GM18526 (cell line): Measurements from ENCODE around the gene KIF14.

ENCODE experiments used
- POLR2A ChIP-seq: IDR thresholded peaks from 3 replicates; pipeline ENCODE4 v1.6.1; 2011; ENCODE audit not compliant: insufficient read length; ENCODE audit errors: extremely low read depth

KIF14 gene

DNA sequence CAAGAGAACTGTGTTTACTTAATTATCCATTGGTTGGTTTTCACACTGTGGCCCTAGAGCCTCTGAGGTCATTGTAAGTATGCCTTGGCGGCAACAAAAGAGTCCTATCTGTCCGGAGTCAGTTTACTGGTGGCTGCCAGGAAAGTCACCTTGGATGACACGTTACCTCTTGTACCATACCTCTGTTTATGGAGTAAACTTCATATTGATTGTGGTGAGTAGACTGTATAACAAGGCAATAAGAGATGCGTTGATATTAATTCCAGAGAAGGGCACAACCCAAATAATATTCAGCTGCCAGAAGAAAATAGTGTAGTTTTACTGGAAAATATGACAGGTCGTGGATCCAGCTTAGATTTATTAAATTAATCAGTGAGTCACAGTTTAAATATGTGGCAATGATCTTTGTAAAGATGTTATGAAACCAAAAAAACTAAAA lies 20.4 kb upstream of the KIF14 start:
- no peak for TF ChIP-seq POLR2A

DNA sequence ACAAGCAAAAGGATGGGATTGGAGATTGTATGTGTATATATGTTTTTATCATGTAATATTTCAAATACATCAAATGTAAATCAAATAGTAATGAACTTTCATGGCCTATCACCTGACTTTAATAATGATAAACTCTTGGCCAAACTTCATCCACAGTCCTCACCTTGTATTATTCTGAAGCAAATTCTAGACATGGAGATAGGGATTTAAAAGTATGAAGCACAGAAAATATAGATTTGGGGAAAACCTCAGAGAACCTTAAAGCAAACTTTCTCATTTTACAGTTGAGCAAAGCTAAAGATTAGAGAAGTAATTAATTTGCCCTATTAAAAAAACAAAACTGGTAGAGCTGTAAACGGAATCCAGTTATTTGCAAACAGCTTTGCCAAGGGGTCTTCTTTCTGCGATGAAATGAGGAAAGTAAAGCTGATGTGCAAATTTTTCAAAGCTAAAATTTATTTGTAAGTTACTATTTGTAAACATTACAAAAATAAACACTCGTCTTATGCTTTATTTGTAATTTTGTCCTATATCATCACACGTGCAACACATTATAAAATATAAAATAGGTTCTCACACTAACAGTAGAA lies 19.9 kb upstream of the KIF14 start:
- TF ChIP-seq POLR2A, result no peak

DNA sequence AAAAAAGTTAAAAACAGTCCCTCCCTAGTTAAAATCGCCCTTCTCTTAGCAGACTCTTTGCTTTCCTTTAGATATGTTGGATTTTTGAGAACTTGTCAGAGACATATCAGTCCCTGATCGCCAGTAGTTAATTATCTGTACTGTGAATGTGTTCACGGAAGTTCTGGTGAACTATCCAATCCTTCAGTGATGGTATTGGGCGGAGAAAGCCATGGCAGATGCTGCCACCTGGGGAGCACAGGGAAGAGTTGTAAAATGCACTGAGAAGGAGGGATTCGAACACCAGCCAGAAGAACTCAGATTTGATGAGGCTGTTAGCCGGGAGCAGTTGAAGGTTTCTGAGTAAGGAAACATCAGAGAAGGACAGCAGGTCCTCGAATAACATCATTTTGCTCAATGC lies 17.5 kb upstream of the KIF14 start:
- TF ChIP-seq POLR2A, result no peak

DNA sequence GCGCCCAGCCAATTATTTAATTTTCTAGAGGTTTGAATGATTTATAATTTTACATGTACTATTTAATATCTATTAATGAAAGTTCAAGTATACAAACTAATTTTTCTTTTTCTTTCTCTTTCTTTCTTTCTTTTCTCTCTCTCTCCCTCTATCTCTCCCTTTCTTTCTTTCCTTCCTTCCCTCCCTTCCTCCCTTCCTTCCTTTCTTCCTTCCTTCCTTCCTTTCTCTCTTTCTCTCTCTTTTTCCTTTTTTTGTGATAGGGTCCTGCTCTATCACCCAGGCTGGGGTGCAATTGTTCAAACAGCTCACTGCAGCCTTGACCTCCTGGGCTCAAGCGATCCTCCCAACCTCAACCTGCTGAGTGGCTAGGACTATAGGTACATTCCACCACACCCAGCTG lies 16.1 kb upstream of the KIF14 start:
- TF ChIP-seq POLR2A, result no peak

DNA sequence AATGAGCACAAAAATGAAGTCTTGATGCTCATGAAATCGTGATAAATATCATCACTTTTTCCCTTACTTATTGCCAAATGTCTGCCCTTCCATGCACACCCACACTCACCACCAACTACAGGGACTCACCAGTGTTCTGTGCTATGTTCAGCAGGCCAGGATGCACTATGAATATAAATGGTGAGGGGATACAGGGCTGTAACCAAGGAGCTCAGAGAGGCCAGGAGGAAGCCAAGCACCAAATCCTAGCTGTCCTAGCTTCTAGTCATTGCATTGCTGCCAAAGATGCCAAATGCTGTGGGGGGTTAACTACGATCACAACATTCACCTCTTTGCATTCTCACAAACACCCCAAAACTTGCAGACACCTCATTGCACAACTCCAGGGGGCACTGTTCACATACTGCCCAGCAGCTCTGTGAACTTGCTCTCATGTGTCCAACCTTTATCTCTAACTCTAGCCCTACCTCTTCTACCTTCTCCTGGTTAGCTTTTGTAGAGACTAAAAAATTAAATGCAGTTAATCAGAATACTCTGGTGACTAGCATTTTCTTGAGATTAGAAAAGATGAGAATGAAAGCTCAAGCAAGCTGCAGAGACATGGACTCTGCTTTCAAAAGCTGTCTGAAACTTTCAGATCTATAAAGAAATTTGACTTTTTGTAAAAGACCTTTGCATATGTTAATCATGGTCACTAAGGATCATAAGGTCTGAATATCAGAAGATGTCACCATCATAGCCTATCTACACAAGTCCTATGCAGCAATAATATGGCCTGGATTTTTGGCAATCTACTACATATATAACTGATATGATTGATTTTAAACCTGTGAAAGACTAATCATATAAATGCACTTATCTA lies 13.9 kb upstream of the KIF14 start:
- TF ChIP-seq POLR2A, result no peak

DNA sequence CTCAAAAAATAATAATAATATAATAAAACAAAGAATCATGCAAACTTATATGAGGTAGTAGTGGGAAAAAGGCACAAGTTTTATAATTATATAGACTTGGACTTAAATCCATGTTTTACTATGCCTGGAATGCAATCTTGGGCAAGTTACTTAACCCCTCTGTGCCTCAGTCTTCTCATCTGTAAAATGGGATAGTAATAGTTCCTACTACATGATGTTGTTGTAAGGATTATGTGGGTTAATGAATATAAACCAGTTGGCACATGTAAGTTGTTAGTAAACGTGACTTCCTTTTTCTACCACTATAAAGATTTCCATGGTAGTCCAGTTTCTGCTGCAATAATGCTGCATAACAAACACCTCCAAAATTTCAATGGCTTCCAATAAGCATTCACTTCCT lies 10.8 kb upstream of the KIF14 start:
- no peak for TF ChIP-seq POLR2A

DNA sequence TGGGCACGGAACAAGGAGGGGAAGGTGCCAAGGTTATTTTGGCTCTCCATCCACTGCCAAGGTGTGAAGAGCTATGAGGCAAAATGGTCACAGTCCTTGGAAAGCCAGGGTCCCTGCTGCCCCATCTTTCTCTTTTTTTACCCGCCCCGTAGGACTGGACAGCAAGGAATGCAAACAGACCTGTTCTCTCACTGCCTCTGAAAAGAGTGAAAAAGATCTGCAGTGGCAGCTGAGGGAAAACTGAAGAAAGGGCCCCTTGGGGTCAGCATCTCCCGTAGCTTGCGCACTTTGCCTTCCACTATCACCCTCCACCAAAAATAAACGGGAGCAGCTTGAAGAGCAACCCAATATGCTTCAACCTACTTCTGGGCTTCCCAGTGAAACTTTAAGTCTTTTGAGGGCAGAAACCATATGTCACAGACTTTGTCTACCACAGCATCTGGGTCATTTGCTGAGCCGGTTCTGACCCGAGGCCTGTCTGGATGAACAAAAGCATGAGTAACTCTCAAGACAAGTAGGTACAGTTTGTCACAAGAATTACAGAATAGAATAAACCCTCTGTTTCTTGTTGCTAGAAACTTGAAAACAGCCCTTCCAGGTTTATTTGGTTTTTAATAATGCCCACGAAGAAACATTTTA lies 9.4 kb upstream of the KIF14 start:
- TF ChIP-seq POLR2A, result no peak

DNA sequence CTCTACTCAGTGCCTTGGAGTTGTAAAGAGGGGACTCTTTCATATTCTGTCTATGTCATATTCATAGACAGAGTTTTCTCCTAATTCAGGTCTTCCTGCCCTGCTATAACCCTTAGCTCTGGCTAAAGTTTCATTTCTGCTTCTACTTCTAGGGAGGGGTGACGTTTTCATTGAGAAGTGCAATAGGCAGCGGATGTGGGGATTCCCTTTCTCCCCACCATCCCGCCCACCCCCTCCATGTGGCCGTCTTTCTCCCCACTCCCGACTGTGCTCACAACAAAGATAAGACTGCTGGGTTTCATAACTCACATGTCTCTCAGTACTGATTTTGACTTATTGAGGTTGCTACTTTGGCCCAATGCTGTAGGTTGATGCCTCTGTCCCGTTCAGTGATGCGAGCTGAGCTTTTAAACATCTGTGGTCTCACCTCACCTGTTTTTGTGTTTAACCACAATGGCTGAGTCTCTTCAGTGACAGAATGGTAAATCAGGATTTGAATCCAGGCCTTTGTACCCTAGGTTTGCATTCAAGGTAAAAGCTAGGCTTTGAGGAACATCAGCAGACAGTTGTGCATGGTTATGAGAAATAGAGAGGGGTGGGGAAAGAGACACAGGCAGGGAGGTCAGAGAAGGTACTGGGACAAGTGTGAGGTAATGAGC lies 7.8 kb upstream of the KIF14 start:
- TF ChIP-seq POLR2A, result no peak

DNA sequence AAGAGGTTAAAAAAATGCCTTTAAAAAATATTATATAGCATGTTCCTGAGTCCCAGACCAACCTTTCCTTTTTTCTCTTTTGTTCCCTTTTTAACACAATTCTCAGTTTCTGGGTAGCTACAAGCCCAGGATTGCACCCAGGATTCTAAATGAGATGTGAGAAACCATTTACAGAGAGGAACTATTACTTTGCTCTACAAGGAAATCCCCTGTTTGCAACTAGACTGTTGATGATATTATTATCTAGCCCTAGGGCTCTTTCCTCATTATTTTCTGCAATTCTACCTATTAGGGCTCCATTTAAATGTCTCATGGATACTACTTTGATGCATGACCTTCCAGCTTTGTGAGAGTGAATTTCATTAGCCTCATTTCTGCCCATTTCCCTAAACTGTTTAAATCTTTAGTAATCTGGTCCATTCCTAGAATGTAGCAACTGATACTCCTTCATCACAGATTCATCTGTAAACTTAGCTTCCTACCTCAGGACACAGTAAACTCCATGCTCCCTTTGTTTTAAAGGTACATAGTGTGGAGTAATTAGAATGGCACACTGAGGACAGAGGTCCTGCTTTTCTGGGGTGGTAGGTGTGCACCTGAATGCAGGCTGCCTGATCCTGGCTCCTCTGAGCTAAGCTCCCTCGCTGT lies 7.1 kb upstream of the KIF14 start:
- TF ChIP-seq POLR2A, result no peak

DNA sequence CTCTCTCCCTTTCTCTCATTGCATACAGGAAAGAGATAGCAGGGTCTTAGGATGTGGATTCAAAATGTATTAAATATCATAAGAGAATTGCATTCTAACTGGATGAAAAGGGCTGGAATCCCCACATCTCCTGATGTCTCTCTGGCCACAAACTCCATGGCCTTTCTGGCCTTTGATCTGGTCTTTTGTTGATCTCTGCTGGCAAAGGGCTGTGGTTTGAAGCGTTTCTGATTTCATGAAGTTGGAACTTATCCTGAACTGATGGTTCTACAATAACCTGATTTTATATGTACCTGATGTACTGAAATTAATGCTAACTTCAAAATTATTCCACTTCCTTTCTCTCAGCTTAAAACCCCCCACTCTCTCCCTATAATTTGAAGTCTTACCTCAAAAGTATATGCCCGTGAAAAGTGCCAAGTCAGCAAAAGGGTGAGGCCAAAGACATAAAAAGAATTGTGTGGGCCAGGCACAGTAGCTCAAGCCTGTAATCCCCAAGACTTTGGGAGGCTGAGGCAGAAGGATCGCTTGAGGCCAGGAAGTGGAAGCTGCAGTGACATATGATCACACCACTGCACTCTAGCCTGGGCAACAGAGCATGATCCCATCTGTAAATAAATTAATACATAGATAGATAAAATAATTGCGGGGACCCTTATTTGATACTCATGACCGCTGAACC lies 6.4 kb upstream of the KIF14 start:
- no peak for TF ChIP-seq POLR2A

DNA sequence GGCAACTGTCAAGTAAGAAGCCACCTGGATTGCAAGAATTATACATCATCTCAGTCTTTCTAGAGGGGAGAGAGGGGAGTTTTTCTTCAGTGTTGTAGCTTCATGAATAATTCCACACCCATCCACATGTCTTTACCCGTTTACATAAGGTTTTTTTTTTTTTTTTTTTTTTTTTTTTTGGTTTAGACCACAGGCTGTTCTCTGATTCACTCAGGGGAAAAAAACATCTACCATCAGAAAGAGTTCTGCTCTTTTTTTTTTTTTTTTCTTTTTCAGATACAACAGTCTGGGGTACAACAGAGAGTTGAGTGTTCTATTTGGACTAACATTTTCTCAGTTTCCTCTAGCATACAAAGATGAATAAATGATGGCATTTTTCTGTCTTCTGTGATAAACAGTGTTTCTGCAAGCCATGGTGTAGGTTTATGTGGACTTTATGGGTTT lies 4.9 kb upstream of the KIF14 start:
- no peak for TF ChIP-seq POLR2A

DNA sequence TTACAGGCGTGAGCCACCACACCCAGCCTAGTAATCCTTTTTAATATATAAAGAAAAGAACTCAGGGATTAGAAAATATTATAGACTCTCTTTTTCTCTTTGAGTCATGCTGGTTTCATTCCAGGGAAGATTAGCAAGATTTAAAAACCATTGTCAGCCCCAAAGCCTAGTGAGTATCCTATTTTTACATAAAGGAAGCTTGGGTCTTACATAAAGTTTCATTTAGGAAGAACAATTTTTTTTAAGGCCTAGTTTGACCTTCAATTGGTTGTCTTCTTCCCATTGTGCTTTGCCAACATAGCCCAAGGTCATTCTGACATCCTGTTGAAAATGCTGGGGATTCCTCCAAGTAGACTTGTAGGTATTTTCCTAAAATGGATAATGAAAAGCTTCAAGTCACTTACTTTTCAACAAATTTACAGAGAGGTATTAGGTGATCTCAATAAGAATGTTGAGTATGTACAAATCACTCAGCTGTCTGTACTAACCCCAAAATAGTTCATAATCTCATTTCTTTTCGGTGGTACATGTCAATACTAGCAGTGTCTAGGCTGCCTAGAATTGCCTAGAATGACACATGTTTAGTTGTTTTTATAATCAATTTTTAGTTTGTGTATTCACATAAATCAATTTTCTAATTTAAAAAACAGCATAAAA lies 4.3 kb upstream of the KIF14 start:
- no peak for TF ChIP-seq POLR2A

DNA sequence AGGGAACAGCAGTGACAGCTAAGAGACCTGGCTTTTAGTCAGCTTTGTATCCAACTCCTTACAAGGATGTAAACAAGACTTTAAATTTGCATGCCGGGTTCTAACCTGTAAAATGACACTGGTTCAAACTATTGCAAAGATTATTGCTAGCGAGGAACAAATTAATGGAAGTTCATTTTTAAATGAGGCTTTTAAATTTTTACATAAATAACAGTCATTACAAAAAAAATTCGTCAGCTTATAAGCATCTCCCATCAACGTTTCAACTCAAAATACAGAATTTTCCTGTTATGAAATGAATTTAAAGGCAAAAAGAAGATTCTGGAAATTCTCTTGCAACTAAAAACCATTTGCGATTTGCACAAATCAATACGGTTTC lies 668 bp downstream of the KIF14 start:
- no peak for TF ChIP-seq POLR2A

DNA sequence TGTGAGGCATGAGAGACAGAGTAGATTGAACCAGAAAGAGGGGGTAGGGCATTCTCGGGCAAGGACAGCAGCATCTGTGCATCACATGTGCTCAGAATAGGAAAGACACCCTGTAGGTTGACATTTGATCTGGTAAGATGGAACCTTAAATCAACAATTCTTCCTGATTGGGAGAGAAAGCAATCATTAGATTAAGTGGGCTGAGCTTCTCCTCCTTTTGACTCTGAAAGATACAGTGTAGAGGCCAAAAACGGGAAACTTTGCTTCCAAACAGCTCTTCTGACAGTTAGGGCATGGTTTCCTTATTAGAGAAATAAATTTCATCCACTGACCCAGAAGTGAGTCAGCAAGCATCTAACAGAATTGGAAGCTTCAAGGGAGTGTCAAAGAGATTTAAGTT lies 9.7 kb downstream of the KIF14 start:
- no peak for TF ChIP-seq POLR2A
